ENCODE data around the gene CACNA1G. TPM values are rescaled to one million over a fixed set of nuclear protein-coding genes. Genes with fewer than 3 reads are reported as not detected.
A peak's percentile ranks its signal among the peaks of the same experiment; 100 is the strongest.

The CACNA1G gene
- total RNA-seq, 2 donors from 2014 or later, result 3.4 to 6.6 TPM

- no peaks in the 10 kb centered on the region for H3K9me3 ChIP-seq
- H3K4me1 ChIP-seq (replicated peaks), result peaks cover 13% of the 10 kb centered on the region
- TF ChIP-seq POLR2AphosphoS5 (IDR thresholded peaks at IDR 0.05), result no peak
- TF ChIP-seq CTCF (IDR thresholded peaks at IDR 0.05), result no peak
- no peak for TF ChIP-seq POLR2A (IDR thresholded peaks at IDR 0.05)
- H3K36me3 ChIP-seq, result no peaks in the 10 kb centered on the region
- WGBS, result 94% methylated on average over 7 of the region's 7 CpGs
- no peak for DNase-seq (ENCODE audit: low spot score)
- H3K4me3 ChIP-seq, result no peak overlapping the region
- no peak overlapping the region for H3K27ac ChIP-seq
- intact Hi-C loops (cut with DNase I), result no loop called here
- no peaks in the 10 kb centered on the region for H3K27me3 ChIP-seq (replicated peaks; ENCODE audit: insufficient read depth)
Measured at GRCh38 chr17:50636804-50637195, 76.3 kb downstream of the CACNA1G start.

GRCh38 chr17:50637829-50638605, 77.5 kb downstream of the CACNA1G start:
- intact Hi-C loops (cut with DNase I), result no loop called here
- WGBS, result 68% methylated on average over 7 of the region's 7 CpGs
- H3K27me3 ChIP-seq (replicated peaks; ENCODE audit: insufficient read depth), result no peaks in the 10 kb centered on the region

GRCh38 chr17:50638606-50638965, 78.1 kb downstream of the CACNA1G start:
- intact Hi-C loops (cut with DNase I), result no loop called here
- no peak overlapping the region for H3K4me3 ChIP-seq

More at GRCh38 chr17:50637829-50638605, 77.5 kb downstream of the CACNA1G start:
- Histone ChIP-seq H3K4me1 (replicated peaks) (peaks cover 13% of the 10 kb centered on the region), H3K9me3 (no peaks in the 10 kb centered on the region), H3K36me3 (no peaks in the 10 kb centered on the region), H3K27ac (peak overlapping the region in 1 of 2 donors; percentile 59), H3K4me3 (no peak overlapping the region)
- no peak for DNase-seq (ENCODE audit: low spot score)
- TF ChIP-seq POLR2AphosphoS5 (IDR thresholded peaks at IDR 0.05) (no peak), POLR2A (IDR thresholded peaks at IDR 0.05) (no peak), CTCF (IDR thresholded peaks at IDR 0.05) (no peak)

GRCh38 chr17:50638966-50639713, 78.6 kb downstream of the CACNA1G start:
- Histone ChIP-seq H3K27ac (peak overlapping the region; percentile 49 to 59), H3K4me3 (no peak overlapping the region), H3K36me3 (no peaks in the 10 kb centered on the region), H3K9me3 (no peaks in the 10 kb centered on the region), H3K4me1 (replicated peaks) (peaks cover 13% of the 10 kb centered on the region), H3K27me3 (replicated peaks; ENCODE audit: insufficient read depth) (no peaks in the 10 kb centered on the region)
- WGBS, result 11% methylated on average over 9 of the region's 9 CpGs
- intact Hi-C loops (cut with DNase I), result no loop called here
- peak; percentile 96 for DNase-seq (ENCODE audit: low spot score)
- TF ChIP-seq POLR2AphosphoS5 (IDR thresholded peaks at IDR 0.05) (peak; percentile 92), CTCF (IDR thresholded peaks at IDR 0.05) (no peak), POLR2A (IDR thresholded peaks at IDR 0.05) (no peak)

More at GRCh38 chr17:50638606-50638965, 78.1 kb downstream of the CACNA1G start:
- Histone ChIP-seq H3K27ac (peak overlapping the region; percentile 49 to 59), H3K9me3 (no peaks in the 10 kb centered on the region), H3K27me3 (replicated peaks; ENCODE audit: insufficient read depth) (no peaks in the 10 kb centered on the region), H3K4me1 (replicated peaks) (peaks cover 13% of the 10 kb centered on the region), H3K36me3 (no peaks in the 10 kb centered on the region)
- DNase-seq (ENCODE audit: low spot score), result no peak
- 60% methylated on average over 2 of the region's 2 CpGs for WGBS
- no peak for TF ChIP-seq POLR2AphosphoS5 (IDR thresholded peaks at IDR 0.05)
- TF ChIP-seq POLR2A (IDR thresholded peaks at IDR 0.05), result no peak
- TF ChIP-seq CTCF (IDR thresholded peaks at IDR 0.05), result no peak

Measured in prostate gland (tissue), 2 donors.